WTC11 (cell line): ENCODE results near the gene MORN1. TPM values are rescaled to one million over a fixed set of nuclear protein-coding genes. Genes with fewer than 3 reads are reported as not detected.

ENCODE experiments used
- ATAC-seq: fragments of 200-7000 bp; cut with Tn5 transposase; 2 replicates; pipeline ENCODE4 v1.10.0; 2021; ENCODE audit warnings: mild to moderate bottlenecking, moderate library complexity
- CTCF ChIA-PET: fragments of 300-600 bp; sonication (Branson Sonifier 250); formaldehyde crosslinking; loops from one replicate; lab custom pipeline; 2021; ENCODE audit warnings: antibody characterized with exemption; lab: Charles Lee
- POLR2A ChIA-PET: fragments of 350-600 bp; sonication (Branson Sonifier 250); formaldehyde crosslinking; loops from one replicate; lab custom pipeline; 2021; ENCODE audit warnings: antibody characterized with exemption; lab: Charles Lee
- DNase-seq: peaks from one replicate; pipeline ENCODE4 v3.0.0; 2021; ENCODE audit warnings: low spot score
- H3K27ac Mint-ChIP-seq: 2 replicates; pipeline ENCODE4 v1.8.0; 2021; ENCODE audit warnings: mixed read lengths
- H3K27me3 Mint-ChIP-seq: 2 replicates; pipeline ENCODE4 v1.8.0; 2021; ENCODE audit warnings: low read depth, mild to moderate bottlenecking, moderate library complexity, mixed read lengths
- H3K36me3 Mint-ChIP-seq: 2 replicates; pipeline ENCODE4 v1.8.0; 2021; ENCODE audit warnings: mixed read lengths
- H3K4me1 Mint-ChIP-seq: 2 replicates; pipeline ENCODE4 v1.8.0; 2022; ENCODE audit warnings: mixed read lengths
- H3K4me3 Mint-ChIP-seq: 2 replicates; pipeline ENCODE4 v1.8.0; 2021; ENCODE audit warnings: mild to moderate bottlenecking, moderate library complexity, mixed read lengths
- H3K9me3 Mint-ChIP-seq: 2 replicates; pipeline ENCODE4 v1.8.0; 2021; ENCODE audit warnings: mixed read lengths
- AR ChIP-seq: fragments of 250-450 bp; sonication (Bioruptor Pico); IDR thresholded peaks from 2 replicates; pipeline ENCODE4 v1.9.0; 2021; ENCODE audit warnings: mild to moderate bottlenecking
- CDX4 ChIP-seq: fragments of 250-450 bp; sonication (Bioruptor Pico); IDR thresholded peaks from 2 replicates; pipeline ENCODE4 v1.9.0; 2021; ENCODE audit warnings: moderate library complexity, mild to moderate bottlenecking, inconsistent platforms, borderline replicate concordance
- E2F4 ChIP-seq: sonication (generic); formaldehyde crosslinking; IDR thresholded peaks from 2 replicates; pipeline ENCODE4 v1.8.1; 2022; ENCODE audit warnings: low read depth, mild to moderate bottlenecking, moderate library complexity, missing genetic modification reagents, borderline replicate concordance
- ETV6 ChIP-seq: sonication (generic); formaldehyde crosslinking; IDR thresholded peaks from 2 replicates; pipeline ENCODE4 v1.8.1; 2022; ENCODE audit warnings: mild to moderate bottlenecking, missing genetic modification reagents
- FOXK1 ChIP-seq: sonication (generic); formaldehyde crosslinking; IDR thresholded peaks from 2 replicates; pipeline ENCODE4 v1.8.0; 2022; ENCODE audit warnings: mild to moderate bottlenecking, moderate library complexity, missing genetic modification reagents
- FOXP1 ChIP-seq: sonication (generic); formaldehyde crosslinking; IDR thresholded peaks from 2 replicates; pipeline ENCODE4 v1.8.0; 2022; ENCODE audit warnings: missing genetic modification reagents, mild to moderate bottlenecking, moderate library complexity, borderline replicate concordance
- HMGXB4 ChIP-seq: sonication (generic); formaldehyde crosslinking; IDR thresholded peaks from 2 replicates; pipeline ENCODE4 v1.8.1; 2023; ENCODE audit warnings: mild to moderate bottlenecking, moderate library complexity, missing genetic modification reagents
- KAT7 ChIP-seq: sonication (generic); formaldehyde crosslinking; IDR thresholded peaks from 2 replicates; pipeline ENCODE4 v1.8.1; 2023; ENCODE audit warnings: missing genetic modification reagents, mild to moderate bottlenecking, borderline replicate concordance
- MLX ChIP-seq: sonication (generic); formaldehyde crosslinking; IDR thresholded peaks from 2 replicates; pipeline ENCODE4 v1.8.1; 2023; ENCODE audit warnings: mild to moderate bottlenecking, missing genetic modification reagents, moderate library complexity
- MYBL2 ChIP-seq: sonication (generic); formaldehyde crosslinking; IDR thresholded peaks from 2 replicates; pipeline ENCODE4 v1.8.1; 2023; ENCODE audit warnings: mild to moderate bottlenecking, moderate library complexity, missing genetic modification reagents
- PRDM15 ChIP-seq: sonication (generic); formaldehyde crosslinking; IDR thresholded peaks from 2 replicates; pipeline ENCODE4 v1.8.0; 2022; ENCODE audit warnings: missing genetic modification reagents
- SMAD3 ChIP-seq: sonication (generic); formaldehyde crosslinking; IDR thresholded peaks from 2 replicates; pipeline ENCODE4 v1.8.0; 2022; ENCODE audit warnings: missing genetic modification reagents, mild to moderate bottlenecking, borderline replicate concordance
- TCF7 ChIP-seq: sonication (generic); formaldehyde crosslinking; IDR thresholded peaks from 2 replicates; pipeline ENCODE4 v1.8.0; 2022; ENCODE audit warnings: mild to moderate bottlenecking, low read depth, missing genetic modification reagents, moderate library complexity
- ZMAT4 ChIP-seq: fragments of 250-450 bp; sonication (Bioruptor Pico); IDR thresholded peaks from 2 replicates; pipeline ENCODE4 v1.9.0; 2021; ENCODE audit warnings: mild to moderate bottlenecking
- ZNF232 ChIP-seq: sonication (generic); formaldehyde crosslinking; IDR thresholded peaks from 2 replicates; pipeline ENCODE4 v1.8.0; 2022; ENCODE audit warnings: mild to moderate bottlenecking, missing genetic modification reagents
- ZNF281 ChIP-seq: sonication (generic); formaldehyde crosslinking; IDR thresholded peaks from 2 replicates; pipeline ENCODE4 v1.8.0; 2023; ENCODE audit warnings: mild to moderate bottlenecking, missing genetic modification reagents
- ZNF423 ChIP-seq: fragments of 250-450 bp; sonication (Bioruptor Pico); IDR thresholded peaks from 2 replicates; pipeline ENCODE4 v2.1.2; 2022; ENCODE audit warnings: mild to moderate bottlenecking, moderate library complexity
- ZSCAN18 ChIP-seq: fragments of 250-450 bp; sonication (Bioruptor Pico); IDR thresholded peaks from 2 replicates; pipeline ENCODE4 v2.1.2; 2022; ENCODE audit warnings: mild to moderate bottlenecking, moderate library complexity
- total RNA-seq: library from RNA; stranded (reverse); gene quantifications from 3 replicates; pipeline ENCODE4 v1.2.3, GENCODE V29; 2021

Gene MORN1
- total RNA-seq, 1 experiment from 2014 or later = 14.5 TPM

- Mint-ChIP-seq H3K4me3 (no peak overlapping the region), H3K9me3 (no peaks in the 10 kb centered on the region), H3K36me3 (peaks cover 12% of the 10 kb centered on the region; the same call in 1 of the 2 replicates), H3K27ac (no peak overlapping the region), H3K4me1 (peaks cover 10% of the 10 kb centered on the region), H3K27me3 (no peaks in the 10 kb centered on the region)
- TF ChIP-seq ZMAT4 (no peak), ZNF232 (no peak), CDX4 (CRISPR knock-in tag) (no peak), HMGXB4 (CRISPR knock-in tag) (no peak), SMAD3 (no peak), FOXP1 (CRISPR knock-in tag) (no peak), ETV6 (no peak), E2F4 (CRISPR knock-in tag) (no peak), AR (CRISPR knock-in tag) (no peak), FOXK1 (CRISPR knock-in tag) (no peak), MLX (no peak), ZNF423 (CRISPR knock-in tag) (no peak), TCF7 (CRISPR knock-in tag) (no peak), MYBL2 (CRISPR knock-in tag) (no peak), ZNF281 (no peak), PRDM15 (no peak), ZSCAN18 (CRISPR knock-in tag) (no peak), KAT7 (CRISPR knock-in tag) (no peak)
- DNase-seq (no peak), ATAC-seq (no peak)
- CTCF ChIA-PET = no interaction called here
- POLR2A ChIA-PET = interaction anchor here (0.9 kb wide), 1 partner anchor 18 kb away, joined by 3 read pairs; the partner anchor contains the start of genes MORN1 and RER1
These were observed 18.4 kb upstream of the MORN1 start for GRCh38 chr1:2409745-2410144.
